NCI-H2081 treated with DMSO at 0.1 percent for 48 hours (cell line): Measurements from ENCODE around the gene GSPT1.
"Not testable (repeated sequence)": the region's sequence is repeated elsewhere in the genome, so short reads cannot be mapped to it uniquely, and the experiment has no call there.

Experiments
- DNase-seq: peaks from one replicate; lab custom pipeline; 2025; lab: John Stamatoyannopoulos, UW

Gene GSPT1

GRCh38 chr16:11915644-11916523 lies at the start of gene GSPT1:
GSPT1 (minus strand) TSS chr16:11915956; CDS start chr16:11915720, 236 bp downstream.
- DNase-seq: peak; percentile 83

- no peak for DNase-seq
Measured at GRCh38 chr16:11964761-11965551, 49.2 kb upstream of the GSPT1 start, which contains the start of gene TNFRSF17. TNFRSF17 (plus strand) TSS chr16:11965210; CDS start chr16:11965325, 115 bp downstream.

- no peak for DNase-seq
Measured at GRCh38 chr16:11963706-11964105, 48.0 kb upstream of the GSPT1 start.

- not testable (repeated sequence) for DNase-seq
Measured at GRCh38 chr16:11962978-11963377, 47.2 kb upstream of the GSPT1 start.

- DNase-seq: not testable (repeated sequence)
Measured at GRCh38 chr16:11962457-11962856, 46.7 kb upstream of the GSPT1 start.

- no peak for DNase-seq
Measured at GRCh38 chr16:11957591-11958395, 42.0 kb upstream of the GSPT1 start.

- no peak for DNase-seq
Measured at GRCh38 chr16:11956558-11956957, 40.8 kb upstream of the GSPT1 start.

- no peak for DNase-seq
Measured at GRCh38 chr16:11955713-11956123, 40.0 kb upstream of the GSPT1 start.

GRCh38 chr16:11953576-11953975 lies 37.8 kb upstream of the GSPT1 start:
- not testable (repeated sequence) for DNase-seq

- DNase-seq: no peak
Measured at GRCh38 chr16:11950388-11950787, 34.6 kb upstream of the GSPT1 start.

- no peak for DNase-seq
Measured at GRCh38 chr16:11949527-11949926, 33.8 kb upstream of the GSPT1 start.

- DNase-seq: no peak
Measured at GRCh38 chr16:11948819-11949218, 33.1 kb upstream of the GSPT1 start.

GRCh38 chr16:11946433-11946832 lies 30.7 kb upstream of the GSPT1 start:
- DNase-seq: no peak

- DNase-seq: not testable (repeated sequence)
Measured at GRCh38 chr16:11941945-11942344, 26.2 kb upstream of the GSPT1 start, which contains the start of gene NPIPB2. NPIPB2 (minus strand) TSS chr16:11942045; CDS start chr16:11942045, 0 bp downstream.

- DNase-seq: not testable (repeated sequence)
Measured at GRCh38 chr16:11927350-11927749, 11.6 kb upstream of the GSPT1 start.

GRCh38 chr16:11924046-11924445 lies 8.3 kb upstream of the GSPT1 start:
- not testable (repeated sequence) for DNase-seq

- peak; percentile 42 for DNase-seq
Measured at GRCh38 chr16:11916524-11917285, 949 bp upstream of the GSPT1 start.

GRCh38 chr16:11915114-11915643 lies 577 bp downstream of the GSPT1 start:
- DNase-seq: no peak

- no peak for DNase-seq
Measured at GRCh38 chr16:11914210-11915113, 1.3 kb downstream of the GSPT1 start.
